Hepatocyte (in vitro differentiated cells): ENCODE data around the gene AMPD3. TPM values are rescaled to one million over a fixed set of nuclear protein-coding genes. Genes with fewer than 3 reads are reported as not detected.

Experiments
- DNase-seq: peaks from one replicate; pipeline ENCODE4 v3.0.0-alpha.2; 2016; ENCODE audit warnings: low spot score
- H2AFZ ChIP-seq: fragments of 200-600 bp; sonication (generic); 2 replicates; pipeline ENCODE4 v1.6.0; 2016; ENCODE audit warnings: antibody characterized with exemption, mild to moderate bottlenecking
- H3K27ac ChIP-seq: fragments of 200-600 bp; sonication (generic); 2 replicates; pipeline ENCODE4 v1.5.1; 2016; ENCODE audit warnings: mild to moderate bottlenecking
- H3K27me3 ChIP-seq: fragments of 200-600 bp; sonication (generic); 2 replicates; pipeline ENCODE4 v1.6.1; 2016
- H3K36me3 ChIP-seq: fragments of 200-600 bp; sonication (generic); replicated peaks from 2 replicates; pipeline ENCODE4 v1.5.1; 2016; ENCODE audit warnings: low read depth; ENCODE audit not compliant: insufficient read depth
- H3K4me1 ChIP-seq: fragments of 200-600 bp; sonication (generic); 2 replicates; pipeline ENCODE4 v1.5.1; 2016; ENCODE audit warnings: mild to moderate bottlenecking, moderate library complexity; ENCODE audit not compliant: insufficient read depth
- H3K4me2 ChIP-seq: fragments of 200-600 bp; sonication (generic); 2 replicates; pipeline ENCODE4 v1.6.0; 2016
- H3K4me3 ChIP-seq: fragments of 200-600 bp; sonication (generic); 2 replicates; pipeline ENCODE4 v1.5.1; 2016; ENCODE audit warnings: mild to moderate bottlenecking
- H3K79me2 ChIP-seq: fragments of 200-600 bp; sonication (generic); 2 replicates; pipeline ENCODE4 v1.6.0; 2017; ENCODE audit warnings: mild to moderate bottlenecking
- H3K9me2 ChIP-seq: fragments of 200-600 bp; sonication (generic); replicated peaks from 2 replicates; pipeline ENCODE4 v1.6.0; 2017; ENCODE audit warnings: mild to moderate bottlenecking; ENCODE audit not compliant: insufficient read depth
- H3K9me3 ChIP-seq: fragments of 200-600 bp; sonication (generic); 2 replicates; pipeline ENCODE4 v1.5.1; 2016; ENCODE audit warnings: low read depth, mild to moderate bottlenecking
- H4K20me1 ChIP-seq: fragments of 200-600 bp; sonication (generic); 2 replicates; pipeline ENCODE4 v1.6.0; 2016; ENCODE audit warnings: mild to moderate bottlenecking; ENCODE audit not compliant: insufficient read depth, poor library complexity, severe bottlenecking
- CTCF ChIP-seq: fragments of 200-600 bp; sonication (generic); IDR thresholded peaks from 2 replicates; pipeline ENCODE4 v1.5.1; 2016; ENCODE audit warnings: antibody characterized with exemption, mild to moderate bottlenecking; ENCODE audit not compliant: poor library complexity
- EZH2 ChIP-seq: fragments of 200-600 bp; sonication (generic); IDR thresholded peaks from 2 replicates; pipeline ENCODE4 v1.6.1; 2016; ENCODE audit warnings: antibody characterized with exemption, mild to moderate bottlenecking, borderline replicate concordance
- EZH2phosphoT487 ChIP-seq: fragments of 200-600 bp; sonication (generic); IDR thresholded peaks from one replicate; pipeline ENCODE4 v1.6.1; 2018; ENCODE audit warnings: antibody characterized with exemption, mild to moderate bottlenecking, low read depth, moderate library complexity; ENCODE audit not compliant: unreplicated experiment, severe bottlenecking
- WGBS: methylation state at CpG from one replicate; pipeline ENCODE4 v1.1.6; 2016; ENCODE audit warnings: low lambda C conversion rate; ENCODE audit errors: missing lambda C conversion rate; 5-methylcytosine and 5-hydroxymethylcytosine counted together
- polyA plus RNA-seq: library from polyadenylated mRNA; unstranded; fragments of >200 nt; fragmentation: Nextera tagmentation; extraction: Ambion mirVana; gene quantifications from 2 replicates; pipeline ENCODE4 v1.2.1, GENCODE V29; 2016
- total RNA-seq: library from RNA; depleted of rRNA; stranded (reverse); fragments of >200 nt; gene quantifications from 2 replicates; pipeline ENCODE4 v1.2.3, GENCODE V29; 2014

AMPD3 gene
- total and polyA plus RNA-seq, 2 experiments from 2014 or later: 1.8 to 4.1 TPM

DNA sequence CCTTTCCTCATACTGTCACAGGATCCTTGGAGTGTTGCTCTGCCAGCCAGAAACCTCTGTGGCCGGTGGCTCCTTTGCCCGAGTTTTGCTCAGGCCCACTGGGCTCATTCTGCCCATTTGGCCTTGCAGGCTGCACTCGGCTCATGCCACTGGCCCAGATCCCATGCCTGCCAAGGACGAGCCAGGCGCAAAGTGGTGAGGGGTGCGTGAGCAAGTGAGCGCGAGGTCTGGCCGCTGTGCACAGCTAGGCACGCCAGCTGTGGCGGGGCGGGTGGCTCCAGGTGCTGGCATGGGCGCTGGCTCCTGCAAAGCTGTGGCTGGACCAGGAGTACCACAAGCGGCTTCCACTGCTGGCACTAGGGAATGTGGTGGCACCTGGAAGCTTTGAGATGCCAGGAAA, 88.7 kb downstream of the AMPD3 start:
- Histone ChIP-seq H3K36me3 (no peaks in the 10 kb centered on the region), H3K9me2 (no peaks in the 10 kb centered on the region), H3K79me2 (peaks cover 15% of the 10 kb centered on the region), H3K9me3 (no peaks in the 10 kb centered on the region), H4K20me1 (no peaks in the 10 kb centered on the region), H3K4me3 (no peak overlapping the region), H3K27ac (no peak overlapping the region), H3K27me3 (no peaks in the 10 kb centered on the region), H3K4me2 (no peak overlapping the region), H2AFZ (no peak overlapping the region), H3K4me1 (peaks cover 4% of the 10 kb centered on the region)
- no peak for TF ChIP-seq EZH2phosphoT487
- no peak for DNase-seq
- 95% methylated on average over 14 of the region's 14 CpGs for WGBS

DNA sequence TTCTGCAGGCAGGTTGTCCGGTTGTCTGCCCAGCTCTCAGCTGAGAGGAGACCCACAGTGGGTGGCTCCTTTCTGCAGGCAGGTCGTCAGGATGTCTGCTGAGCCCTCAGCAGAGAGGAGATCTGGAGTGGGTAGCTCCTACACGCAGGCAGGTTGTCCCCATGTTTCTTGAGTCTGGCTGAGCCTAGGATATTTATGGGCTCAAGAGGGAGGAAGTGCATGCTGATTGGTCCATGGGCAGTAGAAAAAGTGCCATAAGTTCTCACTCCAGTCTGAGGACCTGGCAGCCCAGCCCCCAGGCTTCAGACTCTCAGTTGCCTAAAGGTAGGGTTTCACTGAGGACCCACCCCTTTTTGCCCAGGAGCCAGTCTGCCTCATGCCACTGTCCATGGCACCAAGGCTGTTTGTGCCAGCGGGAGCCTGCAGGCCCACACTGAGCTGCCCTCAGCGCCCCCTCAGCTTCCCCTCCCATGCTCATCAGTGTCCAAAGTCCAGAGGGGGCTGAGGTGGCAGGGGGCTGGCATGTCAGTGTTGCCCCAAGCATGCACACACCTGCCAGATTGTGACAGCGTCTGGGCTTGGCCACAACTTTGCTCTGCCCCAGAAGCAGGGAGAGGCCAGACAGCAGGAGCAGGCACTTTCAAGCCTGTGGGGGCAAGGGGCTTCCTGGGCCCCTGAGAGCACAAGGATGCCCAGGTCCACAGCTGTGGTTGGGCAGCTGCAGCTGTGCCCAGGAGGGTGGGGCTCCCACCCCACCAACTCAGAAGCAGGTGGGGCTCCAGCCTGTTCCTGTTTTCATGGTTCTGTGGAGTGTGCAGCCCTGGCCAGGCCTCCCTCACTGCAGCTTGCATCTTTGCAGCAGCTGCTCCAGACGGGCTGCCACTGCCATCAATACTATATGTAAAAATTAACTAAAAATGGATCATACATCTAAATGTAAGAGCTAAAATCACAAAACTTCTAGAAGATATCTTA, 89.7 kb downstream of the AMPD3 start:
- no peaks in the 10 kb centered on the region for H3K9me3 ChIP-seq
- 77% methylated on average over 7 of the region's 7 CpGs for WGBS

DNA sequence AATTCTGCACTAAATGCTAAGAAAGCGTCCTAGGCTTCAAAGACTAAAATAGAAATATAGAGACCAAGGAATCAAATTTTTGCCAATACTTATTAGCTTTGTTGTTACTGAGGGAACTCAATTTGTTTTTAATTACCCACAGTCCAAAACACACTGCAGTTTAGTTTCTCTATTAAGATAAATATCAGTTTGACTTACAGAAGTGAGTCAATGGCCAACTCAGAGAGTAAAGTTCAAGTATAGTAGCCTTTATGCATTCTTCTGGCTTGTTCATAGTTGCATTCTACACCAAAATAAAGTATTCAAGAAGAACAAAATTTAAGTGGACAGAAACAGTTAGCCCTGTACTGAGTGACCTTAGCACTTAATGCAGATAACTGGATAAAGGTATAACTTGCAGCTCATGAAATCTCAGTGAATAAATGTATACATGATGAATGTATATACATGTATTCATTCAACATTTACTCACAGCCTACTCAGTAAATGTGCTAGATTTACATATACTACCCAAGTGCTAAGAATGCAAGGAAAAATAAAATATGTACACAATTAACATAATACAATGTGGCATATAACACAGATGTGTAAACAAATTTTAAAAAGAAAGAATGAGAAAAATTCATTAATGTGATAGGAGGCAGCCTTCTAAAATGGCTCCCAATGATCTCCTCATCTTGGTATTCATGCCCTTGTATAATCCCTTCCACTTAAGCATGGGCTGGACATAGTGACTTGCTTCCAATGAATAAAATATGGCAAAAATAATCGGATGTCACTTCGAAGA, 95.6 kb downstream of the AMPD3 start:
- no peaks in the 10 kb centered on the region for H3K27me3 ChIP-seq
- H3K9me3 ChIP-seq: no peaks in the 10 kb centered on the region
- no peaks in the 10 kb centered on the region for H3K79me2 ChIP-seq
- H3K9me2 ChIP-seq: no peaks in the 10 kb centered on the region
- H3K4me3 ChIP-seq: no peak overlapping the region
- no peak overlapping the region for H2AFZ ChIP-seq
- no peaks in the 10 kb centered on the region for H4K20me1 ChIP-seq
- H3K4me1 ChIP-seq: no peaks in the 10 kb centered on the region
- TF ChIP-seq EZH2: no peak
- no peak for TF ChIP-seq EZH2phosphoT487
- TF ChIP-seq CTCF: no peak
- no peak for DNase-seq
- WGBS: 92% methylated on average over 3 of the region's 3 CpGs
- no peaks in the 10 kb centered on the region for H3K36me3 ChIP-seq
- no peak overlapping the region for H3K4me2 ChIP-seq
- H3K27ac ChIP-seq: peak overlapping the region; percentile 37

More for the DNA sequence above, 89.7 kb downstream of the AMPD3 start:
- Histone ChIP-seq H3K9me2 (no peaks in the 10 kb centered on the region), H3K4me1 (peaks cover 3% of the 10 kb centered on the region), H3K27ac (no peak overlapping the region), H2AFZ (no peak overlapping the region), H3K36me3 (no peaks in the 10 kb centered on the region), H3K4me2 (no peak overlapping the region), H3K27me3 (no peaks in the 10 kb centered on the region), H4K20me1 (no peaks in the 10 kb centered on the region), H3K79me2 (peaks cover 5% of the 10 kb centered on the region), H3K4me3 (no peak overlapping the region)
- TF ChIP-seq EZH2phosphoT487: no peak
- TF ChIP-seq CTCF: no peak
- no peak for TF ChIP-seq EZH2
- DNase-seq: no peak

GRCh38 chr11:10551290-10551592, 96.2 kb downstream of the AMPD3 start:
- H3K9me2 ChIP-seq: no peaks in the 10 kb centered on the region
- 79% methylated on average over 4 of the region's 4 CpGs for WGBS
- H4K20me1 ChIP-seq: no peaks in the 10 kb centered on the region
- no peaks in the 10 kb centered on the region for H3K79me2 ChIP-seq
- TF ChIP-seq CTCF (no peak), EZH2phosphoT487 (no peak), EZH2 (no peak)
- peak overlapping the region; percentile 37 for H3K27ac ChIP-seq
- no peak for DNase-seq
- no peak overlapping the region for H2AFZ ChIP-seq
- no peaks in the 10 kb centered on the region for H3K36me3 ChIP-seq
- H3K4me3 ChIP-seq: no peak overlapping the region
- no peaks in the 10 kb centered on the region for H3K4me1 ChIP-seq
- no peaks in the 10 kb centered on the region for H3K9me3 ChIP-seq
- H3K4me2 ChIP-seq: no peak overlapping the region
- no peaks in the 10 kb centered on the region for H3K27me3 ChIP-seq
